HepG2 (cell line): ENCODE results near the gene SEMA3G. TPM values are rescaled to one million over a fixed set of nuclear protein-coding genes. Genes with fewer than 3 reads are reported as not detected.

ENCODE experiments used
- BORCS8-MEF2B ChIP-seq: sonication (generic); formaldehyde crosslinking; IDR thresholded peaks from 2 replicates; pipeline ENCODE4 v1.8.0; 2022; ENCODE audit warnings: mild to moderate bottlenecking, missing genetic modification reagents
- EHMT2 ChIP-seq: fragments of 200-600 bp; sonication (generic); IDR thresholded peaks from 2 replicates; pipeline ENCODE4 v1.7.0; 2017; ENCODE audit warnings: antibody characterized with exemption, low read depth, low read length, borderline replicate concordance
- FOXA3 ChIP-seq: IDR thresholded peaks from 2 replicates; pipeline ENCODE4 v1.6.1; 2016; ENCODE audit warnings: missing genetic modification reagents, missing compliant biosample characterization
- HNRNPK ChIP-seq: fragments of 200-400 bp; formaldehyde crosslinking; IDR thresholded peaks from 2 replicates; pipeline ENCODE4 v1.6.1; 2018; ENCODE audit warnings: low read length, low read depth, moderate library complexity, mild to moderate bottlenecking; ENCODE audit not compliant: poor library complexity, severe bottlenecking
- HOXA9 ChIP-seq: sonication (generic); formaldehyde crosslinking; IDR thresholded peaks from 2 replicates; pipeline ENCODE4 v1.8.1; 2022; ENCODE audit warnings: missing genetic modification reagents, mild to moderate bottlenecking, moderate library complexity, borderline replicate concordance
- JUN ChIP-seq: sonication (generic); formaldehyde crosslinking; IDR thresholded peaks from 2 replicates; pipeline ENCODE4 v1.4.0; 2020; ENCODE audit warnings: mild to moderate bottlenecking, missing genetic modification reagents
- NFIB ChIP-seq: sonication (generic); formaldehyde crosslinking; IDR thresholded peaks from 2 replicates; pipeline ENCODE4 v1.9.0; 2021; ENCODE audit warnings: missing genetic modification reagents, mild to moderate bottlenecking, borderline replicate concordance
- NFIC ChIP-seq: IDR thresholded peaks from 2 replicates; pipeline ENCODE4 v1.6.1; 2012; ENCODE audit warnings: mild to moderate bottlenecking, low read length, inconsistent platforms
- NR1H2 ChIP-seq: sonication (generic); formaldehyde crosslinking; IDR thresholded peaks from 2 replicates; pipeline ENCODE4 v1.8.1; 2022; ENCODE audit warnings: low read depth, missing genetic modification reagents, borderline replicate concordance
- PAX8 ChIP-seq: sonication (generic); formaldehyde crosslinking; IDR thresholded peaks from 2 replicates; pipeline ENCODE4 v1.8.0; 2022; ENCODE audit warnings: mild to moderate bottlenecking, missing genetic modification reagents, borderline replicate concordance
- PHB2 ChIP-seq: fragments of 450-650 bp; IDR thresholded peaks from 2 replicates; pipeline ENCODE4 v1.6.1; 2018; ENCODE audit not compliant: partially characterized antibody
- RAD51 ChIP-seq: fragments of 450-650 bp; IDR thresholded peaks from 2 replicates; pipeline ENCODE4 v1.6.1; 2016; ENCODE audit warnings: borderline replicate concordance
- RBM39 ChIP-seq: fragments of 200-400 bp; formaldehyde crosslinking; IDR thresholded peaks from one replicate; pipeline ENCODE4 v1.6.1; 2018; ENCODE audit warnings: antibody characterized with exemption, mild to moderate bottlenecking, low read depth, low read length; ENCODE audit not compliant: poor library complexity, severe bottlenecking
- SMAD3 ChIP-seq: sonication (generic); formaldehyde crosslinking; IDR thresholded peaks from 2 replicates; pipeline ENCODE4 v1.4.0; 2020; ENCODE audit warnings: missing genetic modification reagents
- SNAI1 ChIP-seq: sonication (generic); formaldehyde crosslinking; IDR thresholded peaks from 2 replicates; pipeline ENCODE4 v1.5.0; 2020; ENCODE audit warnings: mild to moderate bottlenecking, missing genetic modification reagents, borderline replicate concordance
- SRY ChIP-seq: sonication (generic); formaldehyde crosslinking; IDR thresholded peaks from 2 replicates; pipeline ENCODE4 v1.8.0; 2022; ENCODE audit warnings: mild to moderate bottlenecking, missing genetic modification reagents
- TCF7 ChIP-seq: sonication (generic); IDR thresholded peaks from 2 replicates; pipeline ENCODE4 v1.6.1; 2016; ENCODE audit warnings: antibody characterized with exemption, low read depth
- ZNF501 ChIP-seq: sonication (generic); formaldehyde crosslinking; IDR thresholded peaks from 2 replicates; pipeline ENCODE4 v1.5.1; 2020; ENCODE audit warnings: mild to moderate bottlenecking, moderate library complexity, missing genetic modification reagents
- ZNF563 ChIP-seq: sonication (generic); formaldehyde crosslinking; IDR thresholded peaks from 2 replicates; pipeline ENCODE4 v1.8.0; 2022; ENCODE audit warnings: mild to moderate bottlenecking, moderate library complexity, missing genetic modification reagents
- ZNF747 ChIP-seq: sonication (generic); formaldehyde crosslinking; IDR thresholded peaks from 2 replicates; pipeline ENCODE4 v1.8.1; 2023; ENCODE audit warnings: missing genetic modification reagents, mild to moderate bottlenecking, borderline replicate concordance
- polyA plus RNA-seq, 8 experiments: library from polyadenylated mRNA; depleted of rRNA in 3 of 8; stranded (reverse) in 7 of 8; unstranded in 1 of 8; fragments of >200 nt; fragmentation: Illumina TruSeq in 4 of 8; extraction: Trizol in 4 of 8; gene quantifications; 2 replicates each; pipeline versions ENCODE4 v1.2.1 to v1.2.3, GENCODE V29; 2011 to 2016; ENCODE audit warnings: low read depth in 4 of 8, missing spikeins in 1 of 8, mixed read lengths in 1 of 8; ENCODE audit not compliant: insufficient read depth in 1 of 8
- total RNA-seq, 5 experiments: library from RNA; depleted of rRNA; stranded (reverse); fragments of >200 nt; fragmentation: Illumina TruSeq; extraction: Trizol; gene quantifications; 2 replicates each; pipeline ENCODE4 v1.2.3, GENCODE V29; 2016; ENCODE audit warnings: low read depth in 1 of 5
- TF ChIP-seq, protein P1 (sequence below): sonication (generic); formaldehyde crosslinking; IDR thresholded peaks from 2 replicates; pipeline ENCODE4 v1.4.0; 2020; ENCODE audit warnings: low read depth, mild to moderate bottlenecking, missing genetic modification reagents
- TF ChIP-seq, protein P2 (sequence below): IDR thresholded peaks from 2 replicates; pipeline ENCODE4 v1.6.1; 2012; ENCODE audit warnings: inconsistent platforms
- TF ChIP-seq, protein P3 (sequence below): sonication (generic); formaldehyde crosslinking; IDR thresholded peaks from 2 replicates; pipeline ENCODE4 v1.8.0; 2022; ENCODE audit warnings: low read depth, missing genetic modification reagents
- TF ChIP-seq, protein P4 (sequence below): sonication (generic); formaldehyde crosslinking; IDR thresholded peaks from 2 replicates; pipeline ENCODE4 v1.9.0; 2021; ENCODE audit warnings: missing genetic modification reagents, mild to moderate bottlenecking, borderline replicate concordance
- TF ChIP-seq, protein P5 (sequence below): sonication (generic); formaldehyde crosslinking; IDR thresholded peaks from 2 replicates; pipeline ENCODE4 v1.4.0; 2020; ENCODE audit warnings: mild to moderate bottlenecking, missing genetic modification reagents

The SEMA3G gene
- total and polyA plus RNA-seq, 2 of the 13 experiments (the other 11 are each of a cell fraction or from before 2014, with no cell fraction given): 6.1 to 8.3 TPM

DNA sequence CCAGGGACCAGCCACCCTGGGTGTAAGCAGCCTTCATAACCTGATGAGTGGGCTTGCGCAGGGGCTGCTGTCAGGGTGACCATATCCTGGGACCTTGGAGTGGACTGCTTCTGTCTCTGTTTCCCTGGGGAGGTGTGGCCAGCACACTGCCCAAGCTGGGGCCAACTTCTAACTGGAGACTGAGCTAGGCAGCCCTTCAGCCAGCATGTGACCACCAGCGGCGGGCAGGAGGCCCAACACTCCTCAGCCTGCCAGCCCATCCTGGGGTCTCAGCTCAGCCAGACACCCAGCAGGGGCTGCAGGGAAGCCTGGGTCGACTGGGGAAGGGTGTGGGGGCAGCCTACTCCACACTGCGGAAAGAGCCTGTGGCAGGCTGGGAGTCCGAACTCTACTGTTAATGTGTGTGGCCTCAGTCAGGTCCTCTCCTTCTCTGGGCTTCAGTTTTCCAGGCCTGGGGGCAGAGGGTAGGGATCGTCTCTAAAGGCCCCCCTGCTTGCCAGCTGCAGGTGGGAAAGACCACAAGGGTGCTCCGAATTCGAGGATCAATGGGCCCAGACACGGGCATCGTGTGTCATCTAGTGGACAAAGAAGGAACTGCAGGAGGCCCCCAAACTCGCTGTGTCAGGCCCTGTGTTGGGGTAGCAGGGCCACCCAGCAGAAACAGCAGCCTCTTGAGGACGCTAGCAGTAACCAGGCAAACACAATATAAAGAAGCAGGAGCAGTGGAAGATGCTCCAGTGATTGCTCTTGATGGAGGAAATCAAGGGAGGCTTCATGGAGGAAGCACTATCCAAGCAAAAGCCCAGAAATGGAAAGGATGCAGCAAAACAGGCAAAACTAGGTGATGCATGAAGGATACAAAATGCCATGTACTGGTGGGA lies 2.0 kb upstream of the SEMA3G start (continued):
- TF ChIP-seq, protein P1, sequence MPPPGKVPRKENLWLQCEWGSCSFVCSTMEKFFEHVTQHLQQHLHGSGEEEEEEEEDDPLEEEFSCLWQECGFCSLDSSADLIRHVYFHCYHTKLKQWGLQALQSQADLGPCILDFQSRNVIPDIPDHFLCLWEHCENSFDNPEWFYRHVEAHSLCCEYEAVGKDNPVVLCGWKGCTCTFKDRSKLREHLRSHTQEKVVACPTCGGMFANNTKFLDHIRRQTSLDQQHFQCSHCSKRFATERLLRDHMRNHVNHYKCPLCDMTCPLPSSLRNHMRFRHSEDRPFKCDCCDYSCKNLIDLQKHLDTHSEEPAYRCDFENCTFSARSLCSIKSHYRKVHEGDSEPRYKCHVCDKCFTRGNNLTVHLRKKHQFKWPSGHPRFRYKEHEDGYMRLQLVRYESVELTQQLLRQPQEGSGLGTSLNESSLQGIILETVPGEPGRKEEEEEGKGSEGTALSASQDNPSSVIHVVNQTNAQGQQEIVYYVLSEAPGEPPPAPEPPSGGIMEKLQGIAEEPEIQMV (CRISPR knock-in tag): no peak
- TF ChIP-seq ZNF747 (no peak), NR1H2 (CRISPR knock-in tag) (no peak), FOXA3 (no peak), RBM39 (no peak), HNRNPK (no peak), NFIB (CRISPR knock-in tag) (no peak), TCF7 (no peak), PHB2 (no peak), SMAD3 (CRISPR knock-in tag) (no peak), BORCS8-MEF2B (CRISPR knock-in tag) (peak; percentile 51; the same call in 1 of the 2 replicates), SRY (CRISPR knock-in tag) (no peak), ZNF501 (CRISPR knock-in tag) (peak; percentile 57; the same call in 1 of the 2 replicates), ZNF563 (CRISPR knock-in tag) (no peak), EHMT2 (no peak), PAX8 (CRISPR knock-in tag) (no peak), NFIC (no peak), HOXA9 (CRISPR knock-in tag) (no peak), RAD51 (no peak), JUN (CRISPR knock-in tag) (no peak), SNAI1 (CRISPR knock-in tag) (no peak)
- TF ChIP-seq, protein P2, sequence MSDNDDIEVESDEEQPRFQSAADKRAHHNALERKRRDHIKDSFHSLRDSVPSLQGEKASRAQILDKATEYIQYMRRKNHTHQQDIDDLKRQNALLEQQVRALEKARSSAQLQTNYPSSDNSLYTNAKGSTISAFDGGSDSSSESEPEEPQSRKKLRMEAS: peak; percentile 49
- TF ChIP-seq, protein P3, sequence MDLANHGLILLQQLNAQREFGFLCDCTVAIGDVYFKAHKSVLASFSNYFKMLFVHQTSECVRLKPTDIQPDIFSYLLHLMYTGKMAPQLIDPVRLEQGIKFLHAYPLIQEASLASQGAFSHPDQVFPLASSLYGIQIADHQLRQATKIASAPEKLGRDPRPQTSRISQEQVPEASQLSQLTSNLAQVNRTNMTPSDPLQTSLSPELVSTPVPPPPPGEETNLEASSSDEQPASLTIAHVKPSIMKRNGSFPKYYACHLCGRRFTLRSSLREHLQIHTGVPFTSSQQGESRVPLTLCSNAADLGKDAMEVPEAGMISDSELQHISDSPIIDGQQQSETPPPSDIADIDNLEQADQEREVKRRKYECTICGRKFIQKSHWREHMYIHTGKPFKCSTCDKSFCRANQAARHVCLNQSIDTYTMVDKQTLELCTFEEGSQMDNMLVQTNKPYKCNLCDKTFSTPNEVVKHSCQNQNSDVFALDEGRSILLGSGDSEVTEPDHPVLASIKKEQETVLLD: no peak
- TF ChIP-seq, protein P4, sequence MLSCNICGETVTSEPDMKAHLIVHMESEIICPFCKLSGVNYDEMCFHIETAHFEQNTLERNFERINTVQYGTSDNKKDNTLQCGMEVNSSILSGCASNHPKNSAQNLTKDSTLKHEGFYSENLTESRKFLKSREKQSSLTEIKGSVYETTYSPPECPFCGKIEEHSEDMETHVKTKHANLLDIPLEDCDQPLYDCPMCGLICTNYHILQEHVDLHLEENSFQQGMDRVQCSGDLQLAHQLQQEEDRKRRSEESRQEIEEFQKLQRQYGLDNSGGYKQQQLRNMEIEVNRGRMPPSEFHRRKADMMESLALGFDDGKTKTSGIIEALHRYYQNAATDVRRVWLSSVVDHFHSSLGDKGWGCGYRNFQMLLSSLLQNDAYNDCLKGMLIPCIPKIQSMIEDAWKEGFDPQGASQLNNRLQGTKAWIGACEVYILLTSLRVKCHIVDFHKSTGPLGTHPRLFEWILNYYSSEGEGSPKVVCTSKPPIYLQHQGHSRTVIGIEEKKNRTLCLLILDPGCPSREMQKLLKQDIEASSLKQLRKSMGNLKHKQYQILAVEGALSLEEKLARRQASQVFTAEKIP (CRISPR knock-in tag): no peak
- TF ChIP-seq, protein P5, sequence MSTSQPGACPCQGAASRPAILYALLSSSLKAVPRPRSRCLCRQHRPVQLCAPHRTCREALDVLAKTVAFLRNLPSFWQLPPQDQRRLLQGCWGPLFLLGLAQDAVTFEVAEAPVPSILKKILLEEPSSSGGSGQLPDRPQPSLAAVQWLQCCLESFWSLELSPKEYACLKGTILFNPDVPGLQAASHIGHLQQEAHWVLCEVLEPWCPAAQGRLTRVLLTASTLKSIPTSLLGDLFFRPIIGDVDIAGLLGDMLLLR: 0 out of 2 replicates have a peak, but pooled peaks have one; percentile 50
